GM18505 (cell line): ENCODE data around the gene CKB.

Experiments
- ATAC-seq: cut with Tn5 transposase; IDR thresholded peaks from one replicate; pipeline ENCODE4 v1.9.1; 2021; ENCODE audit not compliant: unreplicated experiment
- POLR2A ChIP-seq: IDR thresholded peaks from 4 replicates; pipeline ENCODE4 v1.6.1; 2011; ENCODE audit warnings: borderline replicate concordance; ENCODE audit not compliant: insufficient read depth, insufficient read length; ENCODE audit errors: extremely low read depth

CKB gene

DNA sequence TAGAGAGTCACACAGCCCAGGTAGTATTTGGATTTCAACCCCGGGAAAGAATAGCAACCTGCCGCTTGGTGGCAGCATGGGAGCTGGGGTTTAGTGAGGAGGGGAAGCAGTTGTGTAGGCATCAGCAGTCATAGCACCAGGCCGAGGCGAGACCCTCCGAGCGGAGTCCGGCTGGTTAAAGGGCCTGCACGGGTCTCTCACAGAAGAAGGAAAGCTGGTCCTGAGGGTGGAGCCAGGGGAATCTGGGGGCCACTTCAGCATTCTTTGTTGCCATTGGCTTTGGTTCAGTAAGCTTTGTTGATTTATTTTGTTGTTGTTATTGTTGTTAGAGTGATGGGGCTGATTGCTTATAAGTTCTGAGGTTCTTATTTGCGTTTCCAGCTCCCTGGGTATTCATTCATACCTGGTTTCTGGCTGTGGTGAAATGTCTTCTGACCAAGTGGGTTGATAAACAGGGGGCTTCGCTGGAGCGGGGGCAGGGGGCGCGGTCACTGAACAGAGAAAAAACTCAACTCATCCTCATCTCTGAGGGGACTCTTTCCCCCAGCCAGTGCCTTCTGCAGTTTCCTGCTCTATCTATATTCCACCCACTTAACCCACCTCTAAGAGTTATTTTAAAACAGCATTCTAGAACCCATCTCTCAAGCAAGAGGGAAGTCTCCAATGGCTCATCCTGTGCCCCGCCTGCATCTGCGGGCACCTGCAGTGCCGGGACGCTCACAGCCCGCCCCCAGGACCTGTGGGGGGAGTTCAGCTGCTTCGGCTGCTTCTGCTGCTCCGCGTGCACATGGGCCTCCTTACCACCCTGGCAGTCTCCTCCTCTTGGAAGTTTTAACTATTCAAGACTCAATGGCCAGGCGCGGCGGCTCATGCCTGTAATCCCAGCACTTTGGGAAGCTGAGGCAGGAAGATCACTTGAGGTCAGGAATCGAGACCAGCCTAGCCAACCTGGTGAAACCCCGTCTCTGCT lies 11.6 kb downstream of the CKB start:
- ATAC-seq = no peak

DNA sequence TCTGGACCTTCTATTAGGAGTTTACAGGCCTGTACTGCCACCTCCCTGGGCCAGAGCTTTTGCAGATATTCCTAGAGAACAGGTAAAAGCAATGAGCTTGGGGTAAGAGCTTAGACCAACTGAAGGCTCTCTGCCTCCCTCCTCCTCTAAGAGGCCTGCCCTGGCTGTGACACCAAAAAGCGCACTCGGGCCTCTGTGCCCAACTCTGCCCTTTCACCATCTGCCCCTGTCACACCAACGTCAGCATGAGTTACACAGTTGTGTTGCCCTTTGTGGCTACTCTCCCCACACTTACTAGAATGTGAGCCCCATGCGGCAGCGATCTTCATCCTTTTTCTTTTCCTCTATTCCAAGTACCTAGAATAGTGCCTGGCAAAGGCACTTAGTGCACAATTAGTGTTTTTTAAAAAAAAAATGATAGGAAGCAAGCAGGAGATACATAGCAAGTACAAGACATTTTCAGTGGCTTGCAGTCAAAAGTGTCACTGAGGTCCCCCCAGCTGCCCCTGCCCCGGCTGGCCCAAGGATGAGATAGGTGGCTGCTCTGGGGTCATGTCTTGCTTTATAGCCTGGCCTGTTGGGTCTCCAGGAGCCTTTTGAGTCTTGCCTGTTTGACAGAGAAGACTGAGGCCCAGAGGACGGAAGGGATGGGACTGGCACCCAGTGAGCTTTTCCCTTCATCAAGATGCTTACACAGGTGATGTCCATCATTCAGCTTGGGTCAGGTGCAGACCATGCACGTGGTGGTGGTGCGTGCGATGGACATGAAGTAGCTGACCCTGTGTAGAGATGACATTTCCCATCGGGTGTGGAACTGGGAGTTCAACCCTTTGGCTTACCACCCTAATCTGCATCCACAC lies 12.5 kb downstream of the CKB start:
- no peak for TF ChIP-seq POLR2A
- no peak for ATAC-seq

More for the DNA sequence above, 11.6 kb downstream of the CKB start:
- no peak for TF ChIP-seq POLR2A

DNA sequence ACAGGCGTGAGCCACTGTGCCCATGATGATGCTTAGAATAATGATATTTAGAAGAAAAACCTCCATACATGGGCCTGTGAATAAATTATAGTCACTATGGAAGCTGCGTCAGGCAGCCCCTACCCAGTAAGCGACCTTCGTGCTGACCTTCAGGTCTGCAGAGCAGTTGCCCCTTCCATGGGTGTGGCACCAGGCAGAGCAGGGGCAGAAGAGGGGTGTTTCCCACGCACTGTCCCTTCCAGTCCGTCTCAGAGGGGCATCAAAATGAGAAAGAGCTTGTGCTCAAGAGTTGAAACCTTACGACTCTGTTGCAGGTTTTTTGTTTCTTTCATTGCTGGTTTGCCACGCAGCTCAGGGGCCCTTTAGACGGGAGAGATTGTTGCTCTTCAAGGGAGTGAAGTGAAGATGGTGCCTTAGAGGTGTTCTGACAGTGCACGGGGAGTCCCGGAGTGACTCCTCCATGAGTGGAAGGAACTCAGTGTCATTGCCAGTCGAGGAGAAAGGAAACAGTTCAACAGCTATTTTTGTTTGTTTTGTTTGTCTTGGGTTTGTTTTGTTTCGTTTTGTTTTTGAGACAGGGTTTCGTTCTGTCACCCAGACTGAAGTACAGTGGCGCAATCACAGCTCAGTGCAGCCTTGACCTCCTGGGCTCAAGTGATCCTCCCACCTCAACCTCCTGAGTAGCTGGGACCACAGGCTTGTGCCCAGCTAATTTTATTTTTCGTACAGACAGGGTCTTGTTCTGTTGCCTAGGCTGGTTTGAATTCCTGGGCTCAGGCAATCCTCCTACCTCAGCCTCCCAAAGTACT lies 13.9 kb downstream of the CKB start:
- TF ChIP-seq POLR2A = no peak
- ATAC-seq = no peak

DNA sequence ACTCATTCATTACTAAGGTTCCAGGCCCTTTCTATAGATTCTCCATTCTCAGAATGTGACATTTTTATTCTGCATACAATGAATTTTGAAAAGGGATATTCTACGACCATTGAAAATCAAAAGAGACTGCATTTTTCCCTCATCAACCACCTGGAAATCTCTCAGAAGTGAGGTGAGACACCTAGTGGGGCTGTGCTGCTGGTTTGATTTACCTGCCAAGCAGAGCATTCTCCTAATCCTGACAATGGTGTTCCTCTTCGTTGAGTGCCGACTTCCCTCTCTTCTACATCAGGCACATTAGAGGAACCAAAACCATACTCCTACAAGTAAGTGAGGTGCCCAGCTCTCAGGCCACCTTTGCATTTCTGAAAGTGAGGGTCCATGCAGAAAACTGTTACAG lies 14.9 kb downstream of the CKB start:
- ATAC-seq = no peak
- TF ChIP-seq POLR2A = no peak

DNA sequence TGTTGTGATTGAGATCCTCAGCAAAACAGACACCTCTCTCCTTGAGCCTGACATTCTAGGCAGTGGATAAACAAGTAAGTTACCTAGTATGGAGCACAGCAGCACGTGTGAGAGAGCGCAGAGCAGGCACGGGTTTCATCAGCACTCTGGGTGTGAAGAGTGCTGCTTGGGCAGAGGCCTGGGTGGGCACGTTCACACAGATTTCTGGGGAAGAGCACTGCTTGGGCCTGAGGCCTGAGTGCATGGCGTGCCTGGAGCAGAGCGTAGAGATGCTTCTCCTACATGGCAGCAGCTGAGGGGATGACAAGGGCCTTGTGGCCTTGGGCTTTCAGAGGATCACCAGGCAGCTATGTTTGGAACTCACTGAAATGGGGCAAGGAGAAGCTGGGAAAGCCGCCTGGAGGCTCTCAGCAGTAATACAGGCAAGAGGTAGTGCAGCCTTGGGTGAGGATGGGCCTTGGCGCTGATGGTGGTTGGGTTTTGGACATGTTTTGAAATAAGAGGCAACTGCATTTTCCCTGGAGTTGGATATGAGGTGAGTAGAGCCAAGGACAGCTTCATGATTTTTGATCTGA lies 17.6 kb downstream of the CKB start:
- TF ChIP-seq POLR2A = no peak
- no peak for ATAC-seq

DNA sequence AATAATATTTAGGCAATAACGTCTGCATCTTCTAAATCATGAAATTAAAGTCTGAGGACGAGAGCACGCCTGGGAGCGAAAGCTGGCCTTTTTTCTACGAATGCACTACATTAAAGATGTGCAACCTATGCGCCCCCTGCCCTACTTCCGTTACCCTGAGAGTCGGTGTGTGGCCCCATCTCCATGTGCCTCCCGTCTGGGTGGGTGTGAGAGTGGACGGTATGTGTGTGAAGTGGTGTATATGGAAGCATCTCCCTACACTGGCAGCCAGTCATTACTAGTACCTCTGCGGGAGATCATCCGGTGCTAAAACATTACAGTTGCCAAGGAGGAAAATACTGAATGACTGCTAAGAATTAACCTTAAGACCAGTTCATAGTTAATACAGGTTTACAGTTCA lies 19.3 kb downstream of the CKB start:
- no peak for ATAC-seq
- no peak for TF ChIP-seq POLR2A

DNA sequence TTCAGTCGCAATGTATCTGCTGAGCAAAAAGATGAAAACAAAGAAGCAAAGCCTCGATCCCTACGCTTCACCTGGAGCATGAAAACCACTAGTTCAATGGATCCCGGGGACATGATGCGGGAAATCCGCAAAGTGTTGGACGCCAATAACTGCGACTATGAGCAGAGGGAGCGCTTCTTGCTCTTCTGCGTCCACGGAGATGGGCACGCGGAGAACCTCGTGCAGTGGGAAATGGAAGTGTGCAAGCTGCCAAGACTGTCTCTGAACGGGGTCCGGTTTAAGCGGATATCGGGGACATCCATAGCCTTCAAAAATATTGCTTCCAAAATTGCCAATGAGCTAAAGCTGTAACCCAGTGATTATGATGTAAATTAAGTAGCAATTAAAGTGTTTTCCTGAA lies 19.8 kb downstream of the CKB start:
- no peak for ATAC-seq
- TF ChIP-seq POLR2A = no peak

DNA sequence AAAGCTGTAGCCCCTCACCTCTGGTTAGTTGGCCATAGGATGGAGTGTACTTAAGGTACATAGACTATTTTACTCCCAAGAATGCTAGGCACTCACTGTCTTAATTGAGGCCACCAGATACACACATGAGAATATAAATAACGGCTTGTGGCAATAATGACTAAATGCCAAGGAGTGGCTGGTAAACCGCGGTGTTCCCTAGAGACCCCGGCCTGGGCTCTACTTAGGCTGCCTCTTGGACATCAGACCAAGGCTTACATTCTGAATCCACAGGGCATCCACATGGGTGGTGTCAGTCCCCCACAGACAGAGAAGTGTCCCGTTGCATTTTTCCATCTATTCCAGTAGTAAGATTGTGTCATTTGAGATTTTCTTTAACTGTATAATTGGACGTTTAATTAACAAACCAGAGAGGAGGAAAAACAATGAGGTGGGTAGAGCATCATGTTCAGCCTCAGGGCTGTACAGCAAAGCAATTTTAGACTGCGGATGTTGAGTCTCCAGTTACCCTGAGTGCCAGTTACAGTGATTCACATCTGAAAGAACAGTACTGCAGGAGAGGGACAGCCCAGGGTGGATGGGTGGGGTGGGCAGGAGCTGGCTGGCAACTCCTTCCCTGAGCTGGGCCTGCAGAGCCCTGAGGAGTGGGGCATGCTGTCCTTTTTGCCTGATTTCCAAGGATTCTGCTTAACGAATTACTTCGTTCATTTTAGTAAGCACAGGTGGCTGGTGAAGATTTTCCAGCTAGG lies 20.5 kb downstream of the CKB start:
- ATAC-seq = no peak
- no peak for TF ChIP-seq POLR2A

DNA sequence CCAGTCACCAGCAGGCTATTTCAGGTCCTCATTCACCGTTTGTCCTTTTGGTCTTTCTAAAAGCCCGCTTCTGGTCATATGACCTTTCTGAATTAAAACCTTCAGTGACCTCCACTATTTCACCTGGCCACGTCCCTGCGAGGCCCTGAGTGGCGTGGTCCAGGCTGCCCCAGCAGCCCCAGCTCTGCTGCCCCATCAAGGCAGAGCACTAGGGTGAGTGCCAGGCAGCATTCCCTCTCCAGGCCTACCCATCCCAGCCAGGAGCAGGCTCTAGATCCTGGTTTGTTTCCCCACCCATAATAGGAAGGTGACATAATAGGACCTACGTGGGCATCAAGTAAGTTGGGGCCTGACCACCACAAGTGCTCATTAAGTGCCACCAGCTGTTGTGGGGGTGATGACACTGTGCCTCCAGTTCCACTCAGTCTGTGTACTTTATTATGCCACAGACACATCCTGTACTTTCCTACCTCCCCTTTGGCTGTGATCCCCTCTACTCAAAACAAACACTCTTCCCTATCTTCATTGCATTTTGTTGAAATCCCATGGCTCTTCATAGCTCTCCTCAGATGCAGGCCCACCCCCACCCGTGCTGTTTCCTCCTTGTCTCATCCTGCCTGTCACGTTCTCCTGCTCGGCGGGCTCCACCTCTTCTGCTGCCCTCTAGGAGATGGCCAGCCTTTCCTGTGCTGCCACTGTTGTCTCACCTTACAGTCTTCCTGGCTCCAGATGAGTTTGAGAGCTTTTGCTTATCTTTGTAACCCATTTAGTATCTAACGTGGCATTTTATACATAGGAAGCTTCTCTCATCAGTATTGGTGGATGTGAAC lies 21.4 kb downstream of the CKB start:
- ATAC-seq = no peak

DNA sequence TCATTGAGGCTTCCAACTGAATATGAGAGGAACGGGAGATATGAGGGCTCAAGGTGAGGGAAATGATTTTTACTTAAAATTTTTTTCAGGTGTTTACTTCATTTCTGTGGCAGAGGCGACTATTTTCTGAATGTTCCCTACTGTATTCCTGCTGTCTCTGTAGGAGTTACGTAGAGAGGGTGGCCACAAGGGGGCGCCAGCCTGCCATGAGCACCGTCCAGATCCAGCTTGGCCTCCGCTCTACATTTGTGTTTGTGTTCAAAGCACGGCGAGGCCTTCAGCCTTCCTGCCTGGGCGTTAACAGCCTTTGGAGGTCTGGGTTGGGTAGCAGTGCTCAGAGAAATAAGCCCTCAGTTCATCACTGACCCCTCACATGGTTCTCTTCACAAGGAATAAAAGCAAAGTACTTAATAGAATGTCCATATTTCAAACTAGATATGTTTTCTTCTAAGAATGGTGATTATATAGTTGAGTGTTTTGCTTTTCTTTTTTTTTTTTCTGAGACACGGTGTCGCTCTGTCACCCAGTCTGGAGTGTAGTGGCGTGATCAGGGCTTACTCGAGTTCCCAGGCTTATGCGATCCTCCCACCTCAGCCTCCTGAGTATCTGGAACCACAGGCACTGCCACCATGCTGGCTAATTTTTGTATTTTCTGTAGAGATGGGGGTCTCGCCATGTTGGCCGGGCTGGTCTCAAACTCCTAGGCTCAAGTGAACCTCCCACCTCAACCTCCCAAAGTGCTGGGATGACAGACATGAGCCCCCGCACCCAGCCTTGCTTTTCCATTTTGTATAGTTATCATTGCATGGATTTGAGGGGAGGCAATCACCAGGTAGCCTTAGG lies 22.3 kb downstream of the CKB start:
- no peak for TF ChIP-seq POLR2A
- no peak for ATAC-seq

More for the DNA sequence above, 21.4 kb downstream of the CKB start:
- TF ChIP-seq POLR2A = no peak

DNA sequence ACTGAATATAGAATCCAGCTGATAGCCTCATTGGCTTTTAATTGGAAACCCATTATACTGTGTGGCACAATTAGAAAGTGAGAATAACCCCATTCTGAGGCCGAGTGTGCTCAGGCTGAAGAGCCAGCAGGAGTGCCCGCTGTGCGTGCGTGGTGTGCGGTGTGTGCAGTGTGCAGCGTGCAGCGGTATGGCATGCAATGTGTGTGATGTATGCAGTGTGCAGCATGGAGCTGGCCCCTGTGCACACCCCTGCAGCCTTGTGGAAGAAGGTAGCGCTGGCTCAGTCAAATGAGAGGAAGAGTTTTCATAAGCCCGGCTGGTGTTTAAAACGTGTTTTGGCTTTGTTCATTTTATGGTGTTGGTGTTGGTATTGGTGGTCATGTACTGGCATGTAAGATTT lies 22.9 kb downstream of the CKB start:
- no peak for TF ChIP-seq POLR2A
- no peak for ATAC-seq

DNA sequence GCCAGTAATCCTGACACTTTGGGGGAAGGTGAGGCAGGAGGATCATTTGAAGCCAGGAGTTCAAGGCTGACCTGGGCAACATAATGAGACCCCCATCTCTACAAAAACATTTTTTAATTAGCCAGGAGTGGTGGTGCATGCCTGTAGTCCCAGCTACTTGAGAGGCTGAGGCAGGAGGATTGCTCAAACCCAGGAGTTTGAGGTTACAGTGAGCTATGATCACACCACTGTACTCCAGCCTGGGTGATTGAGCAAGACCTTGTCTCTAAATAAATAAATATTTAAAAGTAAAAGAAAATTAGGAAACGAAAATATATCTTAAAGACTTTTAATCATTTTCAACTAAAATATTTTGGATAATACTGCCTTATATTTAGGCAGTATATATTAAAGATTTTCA lies 25.9 kb downstream of the CKB start:
- no peak for ATAC-seq
- TF ChIP-seq POLR2A = no peak
